Measurements from ENCODE around the gene CKM.

- TF ChIP-seq CTCF (IDR thresholded peaks at IDR 0.05; ENCODE audit: low read length) (no peak), EZH2 (IDR thresholded peaks at IDR 0.05; ENCODE audit: borderline replicate concordance, low read length) (no peak)
Observed at GRCh38 chr19:45256836-45257235, 65.8 kb downstream of the CKM start.
